Measurements from ENCODE around the gene ATG12. TPM values are rescaled to one million over a fixed set of nuclear protein-coding genes. Genes with fewer than 3 reads are reported as not detected.
A peak's percentile ranks its signal among the peaks of the same experiment; 100 is the strongest.

The ATG12 gene
- total and polyA plus RNA-seq, 2 of the 13 experiments (the other 11 are each of a cell fraction or from before 2014, with no cell fraction given), result 46.4 to 58.1 TPM

- TF ChIP-seq ZNF512B (CRISPR knock-in tag; IDR thresholded peaks at IDR 0.05; ENCODE audit: borderline replicate concordance) (no peak), GLMP (CRISPR knock-in tag; IDR thresholded peaks at IDR 0.05; ENCODE audit: borderline replicate concordance) (no peak), KIAA2018 (CRISPR knock-in tag; IDR thresholded peaks at IDR 0.05; ENCODE audit: borderline replicate concordance) (no peak), ZNF501 (CRISPR knock-in tag; IDR thresholded peaks at IDR 0.05) (no peak), U2AF1 (optimal IDR thresholded peaks at IDR 0.05; ENCODE audit: low read depth, low read length) (no peak), GATAD2A (CRISPR knock-in tag; IDR thresholded peaks at IDR 0.05) (peak; percentile 56; the same call in 1 of the 2 replicates), ZHX1 (CRISPR knock-in tag; IDR thresholded peaks at IDR 0.05; ENCODE audit: low read depth) (no peak)
- TF ChIP-seq, protein P1, sequence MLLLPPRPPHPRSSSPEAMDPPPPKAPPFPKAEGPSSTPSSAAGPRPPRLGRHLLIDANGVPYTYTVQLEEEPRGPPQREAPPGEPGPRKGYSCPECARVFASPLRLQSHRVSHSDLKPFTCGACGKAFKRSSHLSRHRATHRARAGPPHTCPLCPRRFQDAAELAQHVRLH (CRISPR knock-in tag; IDR thresholded peaks at IDR 0.05; ENCODE audit: borderline replicate concordance, low read depth), result no peak
- TF ChIP-seq, protein P2, sequence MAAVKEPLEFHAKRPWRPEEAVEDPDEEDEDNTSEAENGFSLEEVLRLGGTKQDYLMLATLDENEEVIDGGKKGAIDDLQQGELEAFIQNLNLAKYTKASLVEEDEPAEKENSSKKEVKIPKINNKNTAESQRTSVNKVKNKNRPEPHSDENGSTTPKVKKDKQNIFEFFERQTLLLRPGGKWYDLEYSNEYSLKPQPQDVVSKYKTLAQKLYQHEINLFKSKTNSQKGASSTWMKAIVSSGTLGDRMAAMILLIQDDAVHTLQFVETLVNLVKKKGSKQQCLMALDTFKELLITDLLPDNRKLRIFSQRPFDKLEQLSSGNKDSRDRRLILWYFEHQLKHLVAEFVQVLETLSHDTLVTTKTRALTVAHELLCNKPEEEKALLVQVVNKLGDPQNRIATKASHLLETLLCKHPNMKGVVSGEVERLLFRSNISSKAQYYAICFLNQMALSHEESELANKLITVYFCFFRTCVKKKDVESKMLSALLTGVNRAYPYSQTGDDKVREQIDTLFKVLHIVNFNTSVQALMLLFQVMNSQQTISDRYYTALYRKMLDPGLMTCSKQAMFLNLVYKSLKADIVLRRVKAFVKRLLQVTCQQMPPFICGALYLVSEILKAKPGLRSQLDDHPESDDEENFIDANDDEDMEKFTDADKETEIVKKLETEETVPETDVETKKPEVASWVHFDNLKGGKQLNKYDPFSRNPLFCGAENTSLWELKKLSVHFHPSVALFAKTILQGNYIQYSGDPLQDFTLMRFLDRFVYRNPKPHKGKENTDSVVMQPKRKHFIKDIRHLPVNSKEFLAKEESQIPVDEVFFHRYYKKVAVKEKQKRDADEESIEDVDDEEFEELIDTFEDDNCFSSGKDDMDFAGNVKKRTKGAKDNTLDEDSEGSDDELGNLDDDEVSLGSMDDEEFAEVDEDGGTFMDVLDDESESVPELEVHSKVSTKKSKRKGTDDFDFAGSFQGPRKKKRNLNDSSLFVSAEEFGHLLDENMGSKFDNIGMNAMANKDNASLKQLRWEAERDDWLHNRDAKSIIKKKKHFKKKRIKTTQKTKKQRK (IDR thresholded peaks at IDR 0.05; ENCODE audit: low read length), result no peak
Measured at GRCh38 chr5:115831163-115831768, 10.1 kb downstream of the ATG12 start (continued).

Measured in HepG2 (cell line).